Gastrocnemius medialis (tissue), 4 donors: Measurements from ENCODE around the gene NET1.

ENCODE experiments used
- POLR2A ChIP-seq, 2 donors: fragments of 450-650 bp; IDR thresholded peaks; one replicate each; pipeline ENCODE4 v1.6.1; 2017; ENCODE audit warnings: antibody characterized with exemption in 2 of 2, mild to moderate bottlenecking in 2 of 2, moderate library complexity in 2 of 2
- TF ChIP-seq, protein P1 (sequence below), 5 experiments: fragments of 450-650 bp in 3 of 5; fragments of 200-600 bp in 2 of 5; sonication (generic) in 2 of 5; IDR thresholded peaks in 4 of 5; conservative IDR thresholded peaks in 1 of 5; 1 replicate in 4 of 5; 2 replicates in 1 of 5; pipeline ENCODE4 v1.5.1; 2016 to 2019; ENCODE audit warnings: antibody characterized with exemption in 5 of 5, mild to moderate bottlenecking in 3 of 5, moderate library complexity in 3 of 5

- TF ChIP-seq, protein P1, sequence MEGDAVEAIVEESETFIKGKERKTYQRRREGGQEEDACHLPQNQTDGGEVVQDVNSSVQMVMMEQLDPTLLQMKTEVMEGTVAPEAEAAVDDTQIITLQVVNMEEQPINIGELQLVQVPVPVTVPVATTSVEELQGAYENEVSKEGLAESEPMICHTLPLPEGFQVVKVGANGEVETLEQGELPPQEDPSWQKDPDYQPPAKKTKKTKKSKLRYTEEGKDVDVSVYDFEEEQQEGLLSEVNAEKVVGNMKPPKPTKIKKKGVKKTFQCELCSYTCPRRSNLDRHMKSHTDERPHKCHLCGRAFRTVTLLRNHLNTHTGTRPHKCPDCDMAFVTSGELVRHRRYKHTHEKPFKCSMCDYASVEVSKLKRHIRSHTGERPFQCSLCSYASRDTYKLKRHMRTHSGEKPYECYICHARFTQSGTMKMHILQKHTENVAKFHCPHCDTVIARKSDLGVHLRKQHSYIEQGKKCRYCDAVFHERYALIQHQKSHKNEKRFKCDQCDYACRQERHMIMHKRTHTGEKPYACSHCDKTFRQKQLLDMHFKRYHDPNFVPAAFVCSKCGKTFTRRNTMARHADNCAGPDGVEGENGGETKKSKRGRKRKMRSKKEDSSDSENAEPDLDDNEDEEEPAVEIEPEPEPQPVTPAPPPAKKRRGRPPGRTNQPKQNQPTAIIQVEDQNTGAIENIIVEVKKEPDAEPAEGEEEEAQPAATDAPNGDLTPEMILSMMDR (IDR thresholded peaks at IDR 0.05 in 4 of 5, conservative IDR thresholded peaks at IDR 0.05 in 1 of 5): no peak
- no peak for TF ChIP-seq POLR2A (IDR thresholded peaks at IDR 0.05)
These were observed 35.3 kb downstream of the NET1 start for GRCh38 chr10:5447611-5448071.
